ENCODE measurements around the gene RNF207. TPM values are rescaled to one million over a fixed set of nuclear protein-coding genes. Genes with fewer than 3 reads are reported as not detected.

Gene RNF207
- total RNA-seq, 1 experiment from 2014 or later = 53.1 TPM

DNA sequence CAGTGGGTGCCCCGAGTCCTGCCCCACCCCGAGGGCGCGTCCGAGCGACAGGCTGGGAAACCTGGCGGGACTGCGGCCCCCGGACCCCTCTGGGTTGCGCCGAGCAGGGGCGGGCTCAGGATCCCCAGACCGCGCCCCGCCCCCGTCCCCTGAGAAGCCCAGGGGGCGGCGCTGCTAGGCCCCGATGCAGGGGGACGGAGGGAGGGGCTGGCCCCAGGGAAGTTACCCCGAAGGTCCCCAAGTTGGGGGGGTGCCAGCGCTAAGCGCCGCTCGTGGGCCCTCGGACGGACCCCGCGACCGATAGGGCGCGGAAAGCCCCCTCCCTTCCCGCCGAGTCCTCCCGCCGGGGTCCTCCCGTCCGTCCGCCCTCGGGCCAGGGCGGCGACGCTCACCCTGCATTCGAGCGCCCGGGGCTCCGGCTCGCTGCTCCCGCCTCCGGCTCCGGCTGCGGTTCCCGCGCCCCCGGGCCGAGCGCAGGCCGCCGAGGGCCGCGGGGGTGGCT lies 54.6 kb downstream of the RNF207 start:
- POLR2A ChIA-PET (ENCODE audit: unreplicated experiment) = no interaction called here
- BruUV-seq (replicated peaks) = no TSS peak
- TF ChIP-seq, protein P1, sequence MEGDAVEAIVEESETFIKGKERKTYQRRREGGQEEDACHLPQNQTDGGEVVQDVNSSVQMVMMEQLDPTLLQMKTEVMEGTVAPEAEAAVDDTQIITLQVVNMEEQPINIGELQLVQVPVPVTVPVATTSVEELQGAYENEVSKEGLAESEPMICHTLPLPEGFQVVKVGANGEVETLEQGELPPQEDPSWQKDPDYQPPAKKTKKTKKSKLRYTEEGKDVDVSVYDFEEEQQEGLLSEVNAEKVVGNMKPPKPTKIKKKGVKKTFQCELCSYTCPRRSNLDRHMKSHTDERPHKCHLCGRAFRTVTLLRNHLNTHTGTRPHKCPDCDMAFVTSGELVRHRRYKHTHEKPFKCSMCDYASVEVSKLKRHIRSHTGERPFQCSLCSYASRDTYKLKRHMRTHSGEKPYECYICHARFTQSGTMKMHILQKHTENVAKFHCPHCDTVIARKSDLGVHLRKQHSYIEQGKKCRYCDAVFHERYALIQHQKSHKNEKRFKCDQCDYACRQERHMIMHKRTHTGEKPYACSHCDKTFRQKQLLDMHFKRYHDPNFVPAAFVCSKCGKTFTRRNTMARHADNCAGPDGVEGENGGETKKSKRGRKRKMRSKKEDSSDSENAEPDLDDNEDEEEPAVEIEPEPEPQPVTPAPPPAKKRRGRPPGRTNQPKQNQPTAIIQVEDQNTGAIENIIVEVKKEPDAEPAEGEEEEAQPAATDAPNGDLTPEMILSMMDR (conservative IDR thresholded peaks at IDR 0.05) = no peak
- no peak for TF ChIP-seq EZH2 (IDR thresholded peaks at IDR 0.05; ENCODE audit: low read depth)
- peak in 1 of 2 experiments; percentile 25 for DNase-seq
- H3K9me2 ChIP-seq (ENCODE audit: insufficient read depth) = no peaks in the 10 kb centered on the region
- H3K4me1 ChIP-seq (replicated peaks; ENCODE audit: insufficient read depth) = no peaks in the 10 kb centered on the region
- CTCF ChIA-PET = no interaction called here
- intact Hi-C loops (cut with micrococcal nuclease; ENCODE audit: unreplicated experiment) = loop anchor here (5.0 kb wide), 3 partner anchors 42 to 142 kb away; no protein-coding TSS in a partner anchor
- no peaks in the 10 kb centered on the region for H3K9me3 ChIP-seq (ENCODE audit: insufficient read depth, low read depth)
- H3F3A ChIP-seq (ENCODE audit: insufficient read depth, low read depth) = 0 out of 2 replicates have a peak, but pooled peaks cover 5% of the 10 kb centered on the region
- no peak overlapping the region for H3K27ac ChIP-seq
- H3K4me3 ChIP-seq = peak overlapping the region; percentile 54; the same call in 1 of the 2 replicates
- H4K20me1 ChIP-seq (ENCODE audit: insufficient read depth) = no peaks in the 10 kb centered on the region
- H3K36me3 ChIP-seq (ENCODE audit: low read depth) = no peaks in the 10 kb centered on the region
- H2AFZ ChIP-seq = no peak overlapping the region
- H3K27me3 ChIP-seq (ENCODE audit: insufficient read depth, low read depth) = no peaks in the 10 kb centered on the region
- H3K4me2 ChIP-seq = peak overlapping the region; percentile 62
- H3K79me2 ChIP-seq (ENCODE audit: low read depth) = no peaks in the 10 kb centered on the region

DNA sequence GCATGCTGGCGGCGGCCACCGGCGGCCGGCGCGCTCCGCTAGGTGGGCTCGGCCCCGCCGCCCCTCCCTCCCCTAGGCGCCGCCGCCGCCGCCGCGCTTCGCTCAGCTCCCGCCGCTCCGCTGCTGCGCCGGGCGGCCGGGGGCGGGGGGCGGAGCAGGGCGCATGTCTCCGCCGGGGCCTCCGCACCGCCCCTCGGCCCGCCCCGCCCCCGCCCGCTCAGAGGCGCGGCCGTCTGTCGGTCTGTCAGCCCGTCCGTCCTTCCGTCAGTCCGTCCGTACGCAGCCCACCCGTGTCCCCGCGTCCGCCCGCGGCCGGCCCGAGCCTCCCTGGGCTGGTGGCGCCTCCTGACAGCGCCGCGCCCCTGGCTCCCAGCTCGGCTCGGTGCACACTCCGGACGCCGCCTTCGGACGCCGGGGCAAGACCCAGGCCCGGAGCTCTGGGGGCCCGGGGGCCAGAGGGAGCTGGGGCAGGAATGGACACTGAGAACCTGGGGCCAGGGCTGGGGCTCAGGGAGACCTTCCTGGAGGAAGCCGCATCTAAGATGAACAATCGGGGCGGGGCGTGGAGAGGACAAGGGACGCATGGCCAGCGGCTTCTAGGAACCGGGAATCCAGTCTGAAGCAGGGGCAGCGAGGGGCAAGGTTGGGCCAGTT lies 55.2 kb downstream of the RNF207 start, which contains the start of gene GPR153:
Gene GPR153, minus strand, starts transcription at position 138 of the 654 bp plus-strand sequence. CDS start 6,193 bp downstream, outside the sequence.
- intact Hi-C loops (cut with micrococcal nuclease; ENCODE audit: unreplicated experiment) = loop anchor here (5.0 kb wide), 3 partner anchors 41 to 141 kb away; no protein-coding TSS in a partner anchor
- Histone ChIP-seq H3K4me2 (peak within 1 kb of the TSS; percentile 79), H3K4me1 (replicated peaks; ENCODE audit: insufficient read depth) (no peaks in the 10 kb centered on the region), H3K36me3 (ENCODE audit: low read depth) (no peaks in the 10 kb centered on the region), H3K79me2 (ENCODE audit: low read depth) (no peaks in the 10 kb centered on the region), H3K27me3 (ENCODE audit: insufficient read depth, low read depth) (no peaks in the 10 kb centered on the region), H3K9me3 (ENCODE audit: insufficient read depth, low read depth) (no peaks in the 10 kb centered on the region), H2AFZ (no peak within 1 kb of the TSS), H4K20me1 (ENCODE audit: insufficient read depth) (no peaks in the 10 kb centered on the region), H3F3A (ENCODE audit: insufficient read depth, low read depth) (0 out of 2 replicates have a peak, but pooled peaks cover 5% of the 10 kb centered on the region), H3K9me2 (ENCODE audit: insufficient read depth) (no peaks in the 10 kb centered on the region), H3K4me3 (peak within 1 kb of the TSS; percentile 54; the same call in 1 of the 2 replicates), H3K27ac (no peak within 1 kb of the TSS)
- ChIA-PET POLR2A (ENCODE audit: unreplicated experiment) (interaction anchor here (0.6 kb wide), 1 partner anchor 259 kb away, joined by 3 read pairs; no protein-coding TSS in a partner anchor), CTCF (no interaction called here)
- DNase-seq = peak in 1 of 2 experiments; percentile 32
- no TSS peak for BruUV-seq (replicated peaks)
- TF ChIP-seq, protein P1 (conservative IDR thresholded peaks at IDR 0.05) = no peak
- TF ChIP-seq EZH2 (IDR thresholded peaks at IDR 0.05; ENCODE audit: low read depth) = no peak

DNA sequence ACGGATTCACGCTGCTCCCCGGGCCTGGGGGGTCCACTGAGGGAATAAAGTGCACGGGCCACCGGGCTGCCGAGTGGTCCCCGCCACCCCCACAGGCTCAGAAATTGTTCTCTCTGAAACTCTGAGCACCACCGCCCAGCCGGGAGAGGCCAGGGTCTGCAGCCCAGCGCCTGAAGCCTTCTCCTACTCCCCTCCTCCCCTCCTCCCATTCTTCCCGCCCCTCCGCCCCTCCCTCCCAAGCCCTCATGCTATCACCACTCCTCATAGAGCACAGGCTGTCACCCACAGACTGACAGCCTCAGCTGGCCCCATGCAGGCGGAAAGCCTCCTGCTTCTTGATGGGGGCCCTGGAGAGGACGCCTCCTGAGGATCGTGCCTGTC lies 55.7 kb downstream of the RNF207 start:
- intact Hi-C loops (cut with micrococcal nuclease; ENCODE audit: unreplicated experiment) = loop anchor here (5.0 kb wide), 3 partner anchors 41 to 141 kb away; no protein-coding TSS in a partner anchor
- ChIA-PET POLR2A (ENCODE audit: unreplicated experiment) (interaction anchor here (0.6 kb wide), 1 partner anchor 259 kb away, joined by 3 read pairs; no protein-coding TSS in a partner anchor), CTCF (no interaction called here)
- DNase-seq = no peak
- Histone ChIP-seq H2AFZ (no peak overlapping the region), H3K4me3 (no peak overlapping the region), H3F3A (ENCODE audit: insufficient read depth, low read depth) (0 out of 2 replicates have a peak, but pooled peaks cover 5% of the 10 kb centered on the region), H3K79me2 (ENCODE audit: low read depth) (no peaks in the 10 kb centered on the region), H3K27ac (no peak overlapping the region), H3K9me3 (ENCODE audit: insufficient read depth, low read depth) (no peaks in the 10 kb centered on the region), H4K20me1 (ENCODE audit: insufficient read depth) (no peaks in the 10 kb centered on the region), H3K4me2 (peak overlapping the region; percentile 79; the same call in 1 of the 2 replicates), H3K36me3 (ENCODE audit: low read depth) (no peaks in the 10 kb centered on the region), H3K27me3 (ENCODE audit: insufficient read depth, low read depth) (no peaks in the 10 kb centered on the region), H3K9me2 (ENCODE audit: insufficient read depth) (no peaks in the 10 kb centered on the region), H3K4me1 (replicated peaks; ENCODE audit: insufficient read depth) (no peaks in the 10 kb centered on the region)
- TF ChIP-seq EZH2 (IDR thresholded peaks at IDR 0.05; ENCODE audit: low read depth) = no peak
- TF ChIP-seq, protein P1 (conservative IDR thresholded peaks at IDR 0.05) = no peak
- no TSS peak for BruUV-seq (replicated peaks)

All from PC-9 (cell line).